H9 (cell line): Measurements from ENCODE around the gene MTURN. TPM values are rescaled to one million over a fixed set of nuclear protein-coding genes. Genes with fewer than 3 reads are reported as not detected.

ENCODE experiments used
- DNase-seq: peaks from one replicate; pipeline ENCODE4 v3.0.0-alpha.2; 2017
- H2AFZ ChIP-seq: one replicate; pipeline ENCODE4 v1.6.1; 2013; ENCODE audit warnings: mild to moderate bottlenecking, low read length, control low read depth, moderate library complexity
- H2AK5ac ChIP-seq: 2 replicates; pipeline ENCODE4 v1.6.1; 2013; ENCODE audit warnings: low read length, control low read depth, mixed read lengths; ENCODE audit not compliant: insufficient read length
- H2BK120ac ChIP-seq: one replicate; pipeline ENCODE4 v1.6.1; 2013; ENCODE audit warnings: low read depth, mild to moderate bottlenecking, low read length, control low read depth, inconsistent platforms; ENCODE audit not compliant: poor library complexity, severe bottlenecking
- H2BK12ac ChIP-seq: 2 replicates; pipeline ENCODE4 v1.6.1; 2013; ENCODE audit warnings: low read length, control low read depth, mixed read lengths, low read depth; ENCODE audit not compliant: insufficient read length
- H2BK15ac ChIP-seq: 2 replicates; pipeline ENCODE4 v1.6.1; 2013; ENCODE audit warnings: low read depth, low read length, control low read depth
- H2BK20ac ChIP-seq: one replicate; pipeline ENCODE4 v1.6.1; 2013; ENCODE audit warnings: low read depth, mild to moderate bottlenecking, low read length, control low read depth, inconsistent platforms; ENCODE audit not compliant: poor library complexity, severe bottlenecking
- H2BK5ac ChIP-seq: 2 replicates; pipeline ENCODE4 v1.6.1; 2013; ENCODE audit warnings: low read length, control low read depth, mixed read lengths; ENCODE audit not compliant: insufficient read length
- H3K14ac ChIP-seq: 2 replicates; pipeline ENCODE4 v1.6.1; 2013; ENCODE audit warnings: low read length, control low read depth; ENCODE audit not compliant: insufficient read depth
- H3K18ac ChIP-seq: 2 replicates; pipeline ENCODE4 v1.6.1; 2013; ENCODE audit warnings: low read depth, mild to moderate bottlenecking, mixed read lengths, low read length, control low read depth; ENCODE audit not compliant: insufficient read length
- H3K23ac ChIP-seq: 2 replicates; pipeline ENCODE4 v1.6.1; 2013; ENCODE audit warnings: low read length, control low read depth, mixed read lengths, low read depth; ENCODE audit not compliant: insufficient read length
- H3K23me2 ChIP-seq: 2 replicates; pipeline ENCODE4 v1.6.1; 2013; ENCODE audit warnings: low read depth, mild to moderate bottlenecking, mixed read lengths, low read length, control low read depth; ENCODE audit not compliant: insufficient read length, poor library complexity, severe bottlenecking
- H3K27ac ChIP-seq: 2 replicates; pipeline ENCODE4 v1.5.1; 2013; ENCODE audit warnings: low read length, control low read depth, mixed read lengths, low read depth; ENCODE audit not compliant: insufficient read length
- H3K27me3 ChIP-seq: 2 replicates; pipeline ENCODE4 v1.6.1; 2013; ENCODE audit warnings: low read length, control low read depth, inconsistent platforms; ENCODE audit not compliant: insufficient read depth
- H3K4ac ChIP-seq: 2 replicates; pipeline ENCODE4 v1.6.1; 2013; ENCODE audit warnings: low read depth, mild to moderate bottlenecking, control low read depth, inconsistent platforms, low read length, moderate library complexity
- H3K4me1 ChIP-seq: 2 replicates; pipeline ENCODE4 v1.6.1; 2013; ENCODE audit warnings: low read length, control low read depth, inconsistent platforms; ENCODE audit not compliant: insufficient read depth
- H3K4me2 ChIP-seq: 2 replicates; pipeline ENCODE4 v1.6.1; 2013; ENCODE audit warnings: low read length, control low read depth, mixed read lengths; ENCODE audit not compliant: insufficient read length, insufficient read depth
- H3K56ac ChIP-seq: 2 replicates; pipeline ENCODE4 v1.6.1; 2013; ENCODE audit warnings: low read depth, mild to moderate bottlenecking, mixed read lengths, low read length, control low read depth; ENCODE audit not compliant: insufficient read length
- H3K79me1 ChIP-seq: 2 replicates; pipeline ENCODE4 v1.6.1; 2013; ENCODE audit warnings: low read depth, mild to moderate bottlenecking, moderate library complexity, low read length, control low read depth, inconsistent platforms; ENCODE audit not compliant: insufficient read depth, poor library complexity, severe bottlenecking
- H3K79me2 ChIP-seq: 2 replicates; pipeline ENCODE4 v1.6.1; 2013; ENCODE audit warnings: low read length, control low read depth, inconsistent platforms; ENCODE audit not compliant: insufficient read depth
- H3K9ac ChIP-seq: 2 replicates; pipeline ENCODE4 v1.6.1; 2013; ENCODE audit warnings: low read length, control low read depth, mixed read lengths; ENCODE audit not compliant: insufficient read length; ENCODE audit errors: extremely low read depth
- H3K9me3 ChIP-seq: one replicate; pipeline ENCODE4 v1.6.1; 2013; ENCODE audit warnings: low read depth, low read length, inconsistent platforms; ENCODE audit not compliant: control insufficient read depth
- H3T11ph ChIP-seq: one replicate; pipeline ENCODE4 v1.6.1; 2013; ENCODE audit warnings: mild to moderate bottlenecking, low read length, control low read depth, inconsistent platforms
- H4K20me1 ChIP-seq: one replicate; pipeline ENCODE4 v1.6.1; 2013; ENCODE audit not compliant: control insufficient read depth, insufficient read length, insufficient read depth
- H4K5ac ChIP-seq: 2 replicates; pipeline ENCODE4 v1.6.1; 2013; ENCODE audit warnings: low read depth, mild to moderate bottlenecking, mixed read lengths, low read length, control low read depth; ENCODE audit not compliant: insufficient read length
- H4K8ac ChIP-seq: replicated peaks from 2 replicates; pipeline ENCODE4 v1.6.1; 2013; ENCODE audit warnings: low read length, control low read depth, mixed read lengths, low read depth; ENCODE audit not compliant: insufficient read length
- H4K91ac ChIP-seq: 2 replicates; pipeline ENCODE4 v1.6.1; 2013; ENCODE audit warnings: low read depth, mild to moderate bottlenecking, moderate library complexity, mixed read lengths, low read length, control low read depth; ENCODE audit not compliant: insufficient read length
- H3K27ac Mint-ChIP-seq, 3 experiments: 2 replicates in 2 of 3; 3 replicates in 1 of 3; pipeline ENCODE4 v1.8.0; 2020 to 2021; ENCODE audit warnings: mixed read lengths in 3 of 3, mild to moderate bottlenecking in 1 of 3, moderate library complexity in 1 of 3
- H3K27me3 Mint-ChIP-seq: 2 replicates; pipeline ENCODE4 v1.8.0; 2021; ENCODE audit warnings: low read depth, mild to moderate bottlenecking, moderate library complexity, mixed read lengths
- H3K36me3 Mint-ChIP-seq, 3 experiments: 2 replicates in 2 of 3; 3 replicates in 1 of 3; pipeline ENCODE4 v1.8.0; 2020 to 2021; ENCODE audit warnings: low read depth in 3 of 3, mixed read lengths in 3 of 3; ENCODE audit not compliant: insufficient read depth in 1 of 3
- H3K4me1 Mint-ChIP-seq, 2 experiments: 2 replicates each; pipeline ENCODE4 v1.8.0; 2020; ENCODE audit warnings: mixed read lengths in 2 of 2
- H3K4me3 Mint-ChIP-seq, 2 experiments: 2 replicates in 1 of 2; 3 replicates in 1 of 2; pipeline ENCODE4 v1.8.0; 2020 to 2021; ENCODE audit warnings: mild to moderate bottlenecking in 2 of 2, mixed read lengths in 2 of 2, moderate library complexity in 1 of 2
- H3K9me3 Mint-ChIP-seq, 2 experiments: 2 replicates in 1 of 2; 3 replicates in 1 of 2; pipeline ENCODE4 v1.8.0; 2020; ENCODE audit warnings: mild to moderate bottlenecking in 2 of 2, mixed read lengths in 2 of 2, moderate library complexity in 1 of 2
- CTCF ChIP-seq: fragments of 200-600 bp; sonication (generic); conservative IDR thresholded peaks from 3 replicates; pipeline ENCODE4 v1.8.0; 2021; ENCODE audit warnings: antibody characterized with exemption, mild to moderate bottlenecking
- WGBS: extraction: QIAGEN DNeasy Blood & Tissue Kit; methylation state at CpG from one replicate; pipeline ENCODE4 v1.1.7; 2013; ENCODE audit warnings: missing lambda C conversion rate, low lambda C conversion rate, mixed read lengths; ENCODE audit not compliant: insufficient read length; ENCODE audit errors: extremely low coverage; 5-methylcytosine and 5-hydroxymethylcytosine counted together
- total RNA-seq: library from RNA; stranded (reverse); gene quantifications from 2 replicates; pipeline ENCODE4 v1.2.1, GENCODE V29; 2021

MTURN gene
- total RNA-seq, 1 experiment from 2014 or later: 3.4 TPM

- peaks cover 12 to 17% of the 10 kb centered on the region in 2 experiments for H3K9me3 Mint-ChIP-seq
- no peak overlapping the region for H3K56ac ChIP-seq
- no peak overlapping the region for H4K91ac ChIP-seq
- H3K4me1 ChIP-seq: no peaks in the 10 kb centered on the region; the same call in 1 of the 2 replicates
- no peak overlapping the region for H2BK120ac ChIP-seq
- no peak overlapping the region for H3K9ac ChIP-seq
- no peaks in the 10 kb centered on the region for H3K27me3 ChIP-seq
- no peak overlapping the region for H2BK15ac ChIP-seq
- no peaks in the 10 kb centered on the region for H3K79me2 ChIP-seq
- peaks cover 9% of the 10 kb centered on the region in 2 experiments for H3K4me1 Mint-ChIP-seq
- H3K27ac ChIP-seq: no peak overlapping the region
- no peak overlapping the region for H4K8ac ChIP-seq
- H3K4me3 Mint-ChIP-seq: no peak overlapping the region
- TF ChIP-seq CTCF: no peak
- H3K4ac ChIP-seq: no peak overlapping the region
- no peaks in the 10 kb centered on the region for H3K23me2 ChIP-seq
- H3K27ac Mint-ChIP-seq: no peak overlapping the region
- no peaks in the 10 kb centered on the region for H3K27me3 Mint-ChIP-seq
- peaks cover 13 to 28% (median 14%) of the 10 kb centered on the region in 3 experiments for H3K36me3 Mint-ChIP-seq
- H3T11ph ChIP-seq: no peak overlapping the region
- DNase-seq: no peak
- H2AFZ ChIP-seq: no peak overlapping the region
- H3K14ac ChIP-seq: no peak overlapping the region
- H3K9me3 ChIP-seq: no peaks in the 10 kb centered on the region
- no peak overlapping the region for H2AK5ac ChIP-seq
- H3K23ac ChIP-seq: no peak overlapping the region
- no peak overlapping the region for H3K4me2 ChIP-seq
- H3K18ac ChIP-seq: no peak overlapping the region
- no peaks in the 10 kb centered on the region for H4K20me1 ChIP-seq
- no peak overlapping the region for H2BK12ac ChIP-seq
- no peak overlapping the region for H4K5ac ChIP-seq
- H2BK20ac ChIP-seq: no peak overlapping the region
- H2BK5ac ChIP-seq: no peak overlapping the region
- no CpG with 5 or more reads among the region's 5 CpGs for WGBS
- H3K79me1 ChIP-seq: no peaks in the 10 kb centered on the region
Measured at GRCh38 chr7:30091987-30092386, 42.8 kb upstream of the MTURN start.
